Thyroid gland (tissue), 4 donors: ENCODE results near the gene PHACTR3. TPM values are rescaled to one million over a fixed set of nuclear protein-coding genes. Genes with fewer than 3 reads are reported as not detected.
A peak's percentile ranks its signal among the peaks of the same experiment; 100 is the strongest.

Experiments used
- DNase-seq, 2 donors: peaks; one replicate each; pipeline ENCODE4 v3.0.0-alpha.2; 2019
- H3K27ac ChIP-seq, 3 donors: fragments of 200-600 bp; sonication (generic); 1 replicate in 2 of 3; 2 replicates in 1 of 3; pipeline ENCODE4 v1.5.1; 2016 to 2019; ENCODE audit warnings: mild to moderate bottlenecking in 1 of 3, moderate library complexity in 1 of 3
- H3K27me3 ChIP-seq: fragments of 200-600 bp; sonication (generic); one replicate; pipeline ENCODE4 v1.5.1; 2019
- H3K36me3 ChIP-seq, 2 donors: fragments of 200-600 bp; sonication (generic); one replicate each; pipeline ENCODE4 v1.5.1; 2016 to 2019
- H3K4me1 ChIP-seq, 2 donors: fragments of 200-600 bp; sonication (generic); one replicate each; pipeline ENCODE4 v1.5.1; 2017 to 2019
- H3K4me3 ChIP-seq, 3 donors: fragments of 200-600 bp; sonication (generic); replicated peaks in 1 of 3; 1 replicate in 2 of 3; 2 replicates in 1 of 3; pipeline ENCODE4 v1.5.1; 2016; ENCODE audit warnings: mild to moderate bottlenecking in 1 of 3
- H3K9me3 ChIP-seq: fragments of 200-600 bp; sonication (generic); one replicate; pipeline ENCODE4 v1.5.1; 2017
- POLR2A ChIP-seq, 2 donors: fragments of 450-650 bp; IDR thresholded peaks; one replicate each; pipeline ENCODE4 v1.6.1; 2017; ENCODE audit warnings: antibody characterized with exemption in 2 of 2, mild to moderate bottlenecking in 2 of 2, moderate library complexity in 1 of 2
- WGBS, 2 donors: methylation state at CpG; one replicate each; pipeline ENCODE4 v1.1.5; 2017; 5-methylcytosine and 5-hydroxymethylcytosine counted together
- intact Hi-C: fragments of 100-400 bp; cut with DNase I; formaldehyde crosslinking; loops from one replicate; pipeline ENCODE4 v1.15.1; 2023
- total RNA-seq, 4 donors: library from RNA; depleted of rRNA; stranded (reverse); fragments of >200 nt; gene quantifications; one replicate each; pipeline ENCODE4 v1.2.3, GENCODE V29; 2016
- TF ChIP-seq, protein P1 (sequence below), 6 experiments: fragments of 200-600 bp in 3 of 6; fragments of 450-650 bp in 3 of 6; sonication (generic) in 3 of 6; IDR thresholded peaks; one replicate each; pipeline ENCODE4 v1.5.1; 2016 to 2019; ENCODE audit warnings: antibody characterized with exemption in 6 of 6, mild to moderate bottlenecking in 2 of 6, inconsistent platforms in 1 of 6, moderate library complexity in 1 of 6

PHACTR3 gene
- total RNA-seq, 4 donors from 2014 or later = 2.4 TPM; not detected in 3

DNA sequence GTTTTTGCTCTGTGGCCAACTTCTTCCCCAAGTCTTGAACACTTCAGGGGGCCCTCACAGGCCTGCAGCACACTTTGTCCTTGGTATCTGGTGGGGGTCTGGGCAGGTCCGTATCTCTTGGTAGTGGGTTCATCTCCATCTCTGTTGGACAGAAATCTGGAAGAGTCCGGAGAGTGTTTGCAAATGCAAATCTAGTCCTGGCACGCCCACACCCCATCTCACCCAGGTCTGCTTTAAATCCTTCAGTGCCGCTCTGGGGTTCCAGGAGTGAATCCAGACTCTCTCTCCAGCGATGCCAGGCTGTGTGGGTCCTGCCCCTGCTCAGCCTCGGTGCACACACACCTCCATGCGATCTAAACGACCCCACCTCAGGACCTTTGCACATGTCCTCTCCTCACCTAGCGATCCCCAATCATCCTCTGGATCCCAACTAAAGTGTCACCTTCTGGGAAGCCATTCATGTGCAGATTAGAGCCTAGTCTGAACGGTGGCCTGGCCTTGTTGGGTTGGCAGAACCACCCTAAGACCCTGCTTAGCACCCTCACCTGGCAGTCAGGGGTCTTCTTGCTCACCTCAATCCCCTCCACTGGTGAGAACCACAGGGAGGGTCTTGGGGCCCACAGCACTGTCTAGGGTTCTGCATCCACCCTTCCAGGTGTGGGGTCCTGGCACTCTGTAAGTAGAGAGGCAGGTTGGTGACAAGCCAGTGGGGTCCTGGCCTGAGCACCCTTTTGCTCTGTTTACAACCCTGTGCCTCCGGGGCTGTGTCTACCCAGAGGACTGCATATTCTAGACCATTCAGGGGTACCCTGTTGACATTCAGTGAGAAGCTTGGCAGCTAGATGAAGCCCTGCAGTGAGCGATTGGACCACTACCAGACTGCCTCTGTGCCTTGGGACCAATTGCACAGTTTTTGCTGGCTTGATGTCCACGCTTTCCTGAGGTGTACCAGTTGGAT, 228.3 kb downstream of the PHACTR3 start:
- no peaks in the 10 kb centered on the region for H3K36me3 ChIP-seq
- intact Hi-C loops = no loop called here
- H3K9me3 ChIP-seq = no peaks in the 10 kb centered on the region
- TF ChIP-seq POLR2A (IDR thresholded peaks at IDR 0.05) = no peak
- TF ChIP-seq, protein P1, sequence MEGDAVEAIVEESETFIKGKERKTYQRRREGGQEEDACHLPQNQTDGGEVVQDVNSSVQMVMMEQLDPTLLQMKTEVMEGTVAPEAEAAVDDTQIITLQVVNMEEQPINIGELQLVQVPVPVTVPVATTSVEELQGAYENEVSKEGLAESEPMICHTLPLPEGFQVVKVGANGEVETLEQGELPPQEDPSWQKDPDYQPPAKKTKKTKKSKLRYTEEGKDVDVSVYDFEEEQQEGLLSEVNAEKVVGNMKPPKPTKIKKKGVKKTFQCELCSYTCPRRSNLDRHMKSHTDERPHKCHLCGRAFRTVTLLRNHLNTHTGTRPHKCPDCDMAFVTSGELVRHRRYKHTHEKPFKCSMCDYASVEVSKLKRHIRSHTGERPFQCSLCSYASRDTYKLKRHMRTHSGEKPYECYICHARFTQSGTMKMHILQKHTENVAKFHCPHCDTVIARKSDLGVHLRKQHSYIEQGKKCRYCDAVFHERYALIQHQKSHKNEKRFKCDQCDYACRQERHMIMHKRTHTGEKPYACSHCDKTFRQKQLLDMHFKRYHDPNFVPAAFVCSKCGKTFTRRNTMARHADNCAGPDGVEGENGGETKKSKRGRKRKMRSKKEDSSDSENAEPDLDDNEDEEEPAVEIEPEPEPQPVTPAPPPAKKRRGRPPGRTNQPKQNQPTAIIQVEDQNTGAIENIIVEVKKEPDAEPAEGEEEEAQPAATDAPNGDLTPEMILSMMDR (IDR thresholded peaks at IDR 0.05) = no peak
- H3K4me3 ChIP-seq = no peak overlapping the region
- 94 to 95% methylated on average over 13 of the region's 13 CpGs for WGBS, 2 donors
- no peaks in the 10 kb centered on the region for H3K27me3 ChIP-seq
- peaks cover 19 to 20% of the 10 kb centered on the region in 2 donors for H3K4me1 ChIP-seq
- no peak for DNase-seq
- no peak overlapping the region for H3K27ac ChIP-seq

- no peaks in the 10 kb centered on the region for H3K36me3 ChIP-seq
- no peak overlapping the region for H3K4me3 ChIP-seq
- H3K27me3 ChIP-seq = no peaks in the 10 kb centered on the region
- 42 to 45% methylated on average over 2 of the region's 2 CpGs for WGBS, 2 donors
- peaks cover 19 to 20% of the 10 kb centered on the region in 2 donors for H3K4me1 ChIP-seq
- intact Hi-C loops = no loop called here
- H3K27ac ChIP-seq = no peak overlapping the region
- no peak for TF ChIP-seq POLR2A (IDR thresholded peaks at IDR 0.05)
- TF ChIP-seq, protein P1 (IDR thresholded peaks at IDR 0.05) = no peak
- DNase-seq = no peak
- no peaks in the 10 kb centered on the region for H3K9me3 ChIP-seq
Measured at GRCh38 chr20:59835057-59835447, 230.7 kb downstream of the PHACTR3 start.

GRCh38 chr20:59835448-59836395, 231.4 kb downstream of the PHACTR3 start:
- no peak overlapping the region for H3K27ac ChIP-seq
- no peak overlapping the region for H3K4me3 ChIP-seq
- peaks cover 19 to 20% of the 10 kb centered on the region in 2 donors for H3K4me1 ChIP-seq
- WGBS, 2 donors = 7 to 14% methylated on average over 5 to 15 of the region's 16 CpGs
- TF ChIP-seq, protein P1 (IDR thresholded peaks at IDR 0.05) = no peak
- TF ChIP-seq POLR2A (IDR thresholded peaks at IDR 0.05) = peak in 1 of 2 donors; percentile 30
- H3K36me3 ChIP-seq = no peaks in the 10 kb centered on the region
- H3K27me3 ChIP-seq = no peaks in the 10 kb centered on the region
- DNase-seq = peak; percentile 67 to 68
- no peaks in the 10 kb centered on the region for H3K9me3 ChIP-seq
- intact Hi-C loops = no loop called here

- no peaks in the 10 kb centered on the region for H3K27me3 ChIP-seq
- intact Hi-C loops = no loop called here
- no peaks in the 10 kb centered on the region for H3K9me3 ChIP-seq
- H3K27ac ChIP-seq = no peak overlapping the region
- H3K4me3 ChIP-seq = no peak overlapping the region
- peak; percentile 23 to 25 for DNase-seq
- 10 to 26% methylated on average over 6 of the region's 6 CpGs for WGBS, 2 donors
- TF ChIP-seq, protein P1 (IDR thresholded peaks at IDR 0.05) = no peak
- TF ChIP-seq POLR2A (IDR thresholded peaks at IDR 0.05) = no peak
- H3K4me1 ChIP-seq = peaks cover 19 to 20% of the 10 kb centered on the region in 2 donors
- H3K36me3 ChIP-seq = no peaks in the 10 kb centered on the region
Measured at GRCh38 chr20:59836767-59837166, 232.4 kb downstream of the PHACTR3 start.
